Stomach smooth muscle (tissue), 2 donors: ENCODE data around the gene RPL26.
"Not testable (repeated sequence)": the region's sequence is repeated elsewhere in the genome, so short reads cannot be mapped to it uniquely, and the experiment has no call there.

ENCODE experiments used
- H3K27ac ChIP-seq: one replicate; pipeline ENCODE4 v1.7.0; 2013; ENCODE audit warnings: mild to moderate bottlenecking, low read length, inconsistent platforms
- H3K27me3 ChIP-seq, 2 donors: one replicate each; pipeline ENCODE4 v1.7.0; 2013; ENCODE audit warnings: low read length in 2 of 2; ENCODE audit not compliant: insufficient read depth in 2 of 2, control insufficient read depth in 1 of 2
- H3K36me3 ChIP-seq, 2 donors: one replicate each; pipeline ENCODE4 v1.7.0; 2013; ENCODE audit warnings: low read length in 2 of 2; ENCODE audit not compliant: control insufficient read depth in 2 of 2, insufficient read depth in 2 of 2
- H3K4me1 ChIP-seq: one replicate; pipeline ENCODE4 v1.7.0; 2013; ENCODE audit warnings: low read length; ENCODE audit not compliant: control insufficient read depth, insufficient read depth
- H3K4me3 ChIP-seq, 2 donors: one replicate each; pipeline ENCODE4 v1.7.0; 2013; ENCODE audit warnings: low read length in 2 of 2
- H3K9ac ChIP-seq, 2 donors: one replicate each; pipeline ENCODE4 v1.7.0; 2013; ENCODE audit warnings: low read length in 2 of 2, mild to moderate bottlenecking in 1 of 2
- H3K9me3 ChIP-seq, 2 donors: one replicate each; pipeline ENCODE4 v1.7.0; 2013; ENCODE audit warnings: low read length in 2 of 2; ENCODE audit not compliant: control insufficient read depth in 2 of 2
- donor health status: healthy.
- donor health status: Pancreatic carcinoma.

Gene RPL26

GRCh38 chr17:8365143-8365542, 17.9 kb downstream of the RPL26 start:
- Histone ChIP-seq H3K36me3 (peaks cover 16 to 17% of the 10 kb centered on the region in 2 donors), H3K4me3 (no peak overlapping the region), H3K9me3 (no peaks in the 10 kb centered on the region), H3K27me3 (no peaks in the 10 kb centered on the region), H3K27ac (no peak overlapping the region), H3K4me1 (no peaks in the 10 kb centered on the region), H3K9ac (no peak overlapping the region)

GRCh38 chr17:8362651-8363332, 20.2 kb downstream of the RPL26 start:
- no peak overlapping the region for H3K27ac ChIP-seq

GRCh38 chr17:8360751-8361150, 22.2 kb downstream of the RPL26 start:
- Histone ChIP-seq H3K4me3 (no peak overlapping the region), H3K27ac (no peak overlapping the region), H3K9ac (no peak overlapping the region)

More at GRCh38 chr17:8362651-8363332, 20.2 kb downstream of the RPL26 start:
- Histone ChIP-seq H3K4me3 (no peak overlapping the region), H3K27me3 (no peaks in the 10 kb centered on the region), H3K9me3 (no peaks in the 10 kb centered on the region), H3K4me1 (no peaks in the 10 kb centered on the region), H3K9ac (no peak overlapping the region), H3K36me3 (peaks cover 2 to 6% of the 10 kb centered on the region in 2 donors)

GRCh38 chr17:8360260-8360659, 22.7 kb downstream of the RPL26 start:
- H3K4me1 ChIP-seq = no peaks in the 10 kb centered on the region
- no peak overlapping the region for H3K27ac ChIP-seq
- no peaks in the 10 kb centered on the region for H3K9me3 ChIP-seq

More at GRCh38 chr17:8360751-8361150, 22.2 kb downstream of the RPL26 start:
- Histone ChIP-seq H3K36me3 (peaks cover 2 to 6% of the 10 kb centered on the region in 2 donors), H3K9me3 (no peaks in the 10 kb centered on the region), H3K4me1 (no peaks in the 10 kb centered on the region), H3K27me3 (no peaks in the 10 kb centered on the region)

GRCh38 chr17:8359769-8360168, 23.2 kb downstream of the RPL26 start:
- no peaks in the 10 kb centered on the region for H3K4me1 ChIP-seq
- no peaks in the 10 kb centered on the region for H3K9me3 ChIP-seq
- no peak overlapping the region for H3K27ac ChIP-seq
- peaks cover 0 to 3% of the 10 kb centered on the region in 2 donors for H3K36me3 ChIP-seq
- no peaks in the 10 kb centered on the region for H3K27me3 ChIP-seq
- H3K9ac ChIP-seq = no peak overlapping the region
- no peak overlapping the region for H3K4me3 ChIP-seq

More at GRCh38 chr17:8360260-8360659, 22.7 kb downstream of the RPL26 start:
- Histone ChIP-seq H3K36me3 (peaks cover under 1 to 6% of the 10 kb centered on the region in 2 donors), H3K27me3 (no peaks in the 10 kb centered on the region), H3K4me3 (no peak overlapping the region), H3K9ac (no peak overlapping the region)

- no peak overlapping the region for H3K9ac ChIP-seq
- H3K36me3 ChIP-seq = no peaks in the 10 kb centered on the region
- H3K4me3 ChIP-seq = no peak overlapping the region
- H3K27ac ChIP-seq = no peak overlapping the region
- H3K27me3 ChIP-seq = no peaks in the 10 kb centered on the region
- H3K9me3 ChIP-seq = no peaks in the 10 kb centered on the region
- H3K4me1 ChIP-seq = no peaks in the 10 kb centered on the region
These were observed 25.1 kb downstream of the RPL26 start for GRCh38 chr17:8357910-8358309.

GRCh38 chr17:8354236-8354635, 28.8 kb downstream of the RPL26 start:
- no peaks in the 10 kb centered on the region for H3K9me3 ChIP-seq
- H3K9ac ChIP-seq = no peak overlapping the region
- no peak overlapping the region for H3K4me3 ChIP-seq
- H3K36me3 ChIP-seq = no peaks in the 10 kb centered on the region
- H3K4me1 ChIP-seq = no peaks in the 10 kb centered on the region
- H3K27ac ChIP-seq = no peak overlapping the region
- H3K27me3 ChIP-seq = no peaks in the 10 kb centered on the region

- Histone ChIP-seq H3K27me3 (no peaks in the 10 kb centered on the region), H3K4me3 (no peak overlapping the region), H3K36me3 (no peaks in the 10 kb centered on the region), H3K9ac (no peak overlapping the region), H3K9me3 (no peaks in the 10 kb centered on the region), H3K4me1 (no peaks in the 10 kb centered on the region), H3K27ac (no peak overlapping the region)
These were observed 29.3 kb downstream of the RPL26 start for GRCh38 chr17:8353736-8354135.

GRCh38 chr17:8350339-8350738, 32.7 kb downstream of the RPL26 start:
- no peak overlapping the region for H3K4me3 ChIP-seq
- peaks cover 0 to 4% of the 10 kb centered on the region in 2 donors for H3K27me3 ChIP-seq
- H3K27ac ChIP-seq = no peak overlapping the region
- no peak overlapping the region for H3K9ac ChIP-seq
- H3K9me3 ChIP-seq = no peaks in the 10 kb centered on the region
- H3K4me1 ChIP-seq = no peaks in the 10 kb centered on the region
- no peaks in the 10 kb centered on the region for H3K36me3 ChIP-seq

- H3K36me3 ChIP-seq, H3K4me3 ChIP-seq: not testable (repeated sequence)
These were observed 36.0 kb downstream of the RPL26 start for GRCh38 chr17:8347001-8347400.

GRCh38 chr17:8345951-8346665, 36.9 kb downstream of the RPL26 start:
- Histone ChIP-seq H3K4me1 (no peaks in the 10 kb centered on the region), H3K9me3 (no peaks in the 10 kb centered on the region), H3K27me3 (peaks cover 0 to 4% of the 10 kb centered on the region in 2 donors), H3K4me3 (no peak overlapping the region), H3K9ac (no peak overlapping the region), H3K27ac (no peak overlapping the region), H3K36me3 (no peaks in the 10 kb centered on the region)

More at GRCh38 chr17:8347001-8347400, 36.0 kb downstream of the RPL26 start:
- not testable (repeated sequence) for H3K27ac ChIP-seq, H3K9ac ChIP-seq, H3K9me3 ChIP-seq, H3K4me1 ChIP-seq, H3K27me3 ChIP-seq
